Breast epithelium (tissue), 3 donors: ENCODE measurements around the gene ZNF783.

Source experiments
- POLR2AphosphoS5 ChIP-seq, 3 donors: sonication (generic); formaldehyde crosslinking; IDR thresholded peaks; one replicate each; pipeline ENCODE4 v1.6.1; 2017; ENCODE audit warnings: antibody characterized with exemption in 3 of 3
- TF ChIP-seq, protein P1 (sequence below), 3 donors: fragments of 450-650 bp; IDR thresholded peaks; one replicate each; pipeline ENCODE4 v1.5.1; 2016 to 2017; ENCODE audit warnings: antibody characterized with exemption in 3 of 3, mild to moderate bottlenecking in 3 of 3, moderate library complexity in 3 of 3

DNA sequence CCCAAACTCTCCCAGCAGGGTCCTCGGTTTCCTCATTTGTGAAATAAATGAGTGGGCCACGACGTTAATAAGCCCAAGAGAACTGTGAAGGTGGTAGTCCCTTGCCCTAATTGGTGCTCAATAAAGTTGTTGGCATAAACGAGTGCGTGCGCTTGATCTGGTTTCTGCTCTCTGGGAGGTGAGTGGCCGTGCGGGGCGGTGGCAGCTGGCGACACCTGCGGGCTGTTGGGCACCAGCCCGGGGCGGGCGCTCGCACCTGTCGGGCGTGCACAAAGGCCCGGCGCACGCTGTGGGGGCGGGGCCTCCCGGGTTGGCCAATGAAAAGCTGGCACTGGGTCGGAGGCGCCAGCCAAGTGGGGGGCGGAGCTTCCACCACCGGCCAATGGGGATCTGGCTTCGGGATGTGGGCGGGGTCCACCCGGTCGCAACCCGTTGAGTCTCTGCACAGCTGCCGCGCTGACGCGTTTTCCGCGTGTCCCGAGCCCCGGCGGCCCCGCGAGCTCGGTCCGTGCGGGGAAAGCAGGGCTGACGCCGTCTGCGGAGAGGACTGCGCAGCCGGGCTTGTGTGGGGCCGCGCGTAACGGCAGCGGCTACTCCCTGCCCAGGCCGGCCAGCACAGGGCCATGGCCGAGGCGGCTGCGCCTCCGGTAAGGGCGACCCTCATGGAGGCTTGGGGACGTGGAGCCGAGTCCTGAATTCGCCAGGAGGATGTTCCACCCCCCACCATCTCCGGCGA is 23.0 kb downstream of the ZNF783 start:
- TF ChIP-seq, protein P1, sequence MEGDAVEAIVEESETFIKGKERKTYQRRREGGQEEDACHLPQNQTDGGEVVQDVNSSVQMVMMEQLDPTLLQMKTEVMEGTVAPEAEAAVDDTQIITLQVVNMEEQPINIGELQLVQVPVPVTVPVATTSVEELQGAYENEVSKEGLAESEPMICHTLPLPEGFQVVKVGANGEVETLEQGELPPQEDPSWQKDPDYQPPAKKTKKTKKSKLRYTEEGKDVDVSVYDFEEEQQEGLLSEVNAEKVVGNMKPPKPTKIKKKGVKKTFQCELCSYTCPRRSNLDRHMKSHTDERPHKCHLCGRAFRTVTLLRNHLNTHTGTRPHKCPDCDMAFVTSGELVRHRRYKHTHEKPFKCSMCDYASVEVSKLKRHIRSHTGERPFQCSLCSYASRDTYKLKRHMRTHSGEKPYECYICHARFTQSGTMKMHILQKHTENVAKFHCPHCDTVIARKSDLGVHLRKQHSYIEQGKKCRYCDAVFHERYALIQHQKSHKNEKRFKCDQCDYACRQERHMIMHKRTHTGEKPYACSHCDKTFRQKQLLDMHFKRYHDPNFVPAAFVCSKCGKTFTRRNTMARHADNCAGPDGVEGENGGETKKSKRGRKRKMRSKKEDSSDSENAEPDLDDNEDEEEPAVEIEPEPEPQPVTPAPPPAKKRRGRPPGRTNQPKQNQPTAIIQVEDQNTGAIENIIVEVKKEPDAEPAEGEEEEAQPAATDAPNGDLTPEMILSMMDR (IDR thresholded peaks at IDR 0.05), result no peak
- peak in 1 of 3 donors; percentile 41 for TF ChIP-seq POLR2AphosphoS5 (IDR thresholded peaks at IDR 0.05)
